ENCODE measurements around the gene SMPD3. TPM values are rescaled to one million over a fixed set of nuclear protein-coding genes. Genes with fewer than 3 reads are reported as not detected.

SMPD3 gene
- total RNA-seq, 1 experiment from 2014 or later = 1.4 TPM

DNA sequence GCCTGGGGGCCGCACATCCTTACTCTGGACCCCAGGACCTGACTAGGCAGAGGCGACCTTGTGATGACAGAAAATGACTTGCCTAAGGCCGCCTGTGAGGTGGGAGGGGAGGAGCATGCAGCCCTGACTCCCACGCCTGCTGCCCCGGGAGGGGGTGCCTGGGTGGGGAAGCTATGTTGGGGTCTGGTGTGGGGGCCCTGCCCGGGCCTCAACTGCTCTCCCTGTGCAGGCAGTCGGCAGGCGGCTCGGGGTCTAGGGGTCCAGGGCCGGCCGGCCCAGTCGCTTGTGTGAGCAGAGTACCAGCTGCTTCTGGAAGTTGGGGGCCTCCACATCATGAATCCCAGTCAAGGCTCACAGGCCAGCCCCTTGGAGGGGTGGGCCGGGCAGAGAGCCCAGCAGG lies 89.4 kb downstream of the SMPD3 start:
- H3K4me3 Mint-ChIP-seq = no peak overlapping the region
- no peak for TF ChIP-seq TEAD4 (CRISPR knock-in tag; IDR thresholded peaks at IDR 0.05)
- TF ChIP-seq, protein P1, sequence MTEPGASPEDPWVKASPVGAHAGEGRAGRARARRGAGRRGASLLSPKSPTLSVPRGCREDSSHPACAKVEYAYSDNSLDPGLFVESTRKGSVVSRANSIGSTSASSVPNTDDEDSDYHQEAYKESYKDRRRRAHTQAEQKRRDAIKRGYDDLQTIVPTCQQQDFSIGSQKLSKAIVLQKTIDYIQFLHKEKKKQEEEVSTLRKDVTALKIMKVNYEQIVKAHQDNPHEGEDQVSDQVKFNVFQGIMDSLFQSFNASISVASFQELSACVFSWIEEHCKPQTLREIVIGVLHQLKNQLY (CRISPR knock-in tag; IDR thresholded peaks at IDR 0.05) = no peak
- TF ChIP-seq, protein P2, sequence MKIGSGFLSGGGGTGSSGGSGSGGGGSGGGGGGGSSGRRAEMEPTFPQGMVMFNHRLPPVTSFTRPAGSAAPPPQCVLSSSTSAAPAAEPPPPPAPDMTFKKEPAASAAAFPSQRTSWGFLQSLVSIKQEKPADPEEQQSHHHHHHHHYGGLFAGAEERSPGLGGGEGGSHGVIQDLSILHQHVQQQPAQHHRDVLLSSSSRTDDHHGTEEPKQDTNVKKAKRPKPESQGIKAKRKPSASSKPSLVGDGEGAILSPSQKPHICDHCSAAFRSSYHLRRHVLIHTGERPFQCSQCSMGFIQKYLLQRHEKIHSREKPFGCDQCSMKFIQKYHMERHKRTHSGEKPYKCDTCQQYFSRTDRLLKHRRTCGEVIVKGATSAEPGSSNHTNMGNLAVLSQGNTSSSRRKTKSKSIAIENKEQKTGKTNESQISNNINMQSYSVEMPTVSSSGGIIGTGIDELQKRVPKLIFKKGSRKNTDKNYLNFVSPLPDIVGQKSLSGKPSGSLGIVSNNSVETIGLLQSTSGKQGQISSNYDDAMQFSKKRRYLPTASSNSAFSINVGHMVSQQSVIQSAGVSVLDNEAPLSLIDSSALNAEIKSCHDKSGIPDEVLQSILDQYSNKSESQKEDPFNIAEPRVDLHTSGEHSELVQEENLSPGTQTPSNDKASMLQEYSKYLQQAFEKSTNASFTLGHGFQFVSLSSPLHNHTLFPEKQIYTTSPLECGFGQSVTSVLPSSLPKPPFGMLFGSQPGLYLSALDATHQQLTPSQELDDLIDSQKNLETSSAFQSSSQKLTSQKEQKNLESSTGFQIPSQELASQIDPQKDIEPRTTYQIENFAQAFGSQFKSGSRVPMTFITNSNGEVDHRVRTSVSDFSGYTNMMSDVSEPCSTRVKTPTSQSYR (CRISPR knock-in tag; IDR thresholded peaks at IDR 0.05) = no peak
- no peak for TF ChIP-seq NFE2L1 (CRISPR knock-in tag; IDR thresholded peaks at IDR 0.05)
- no peak for TF ChIP-seq GABPB1 (CRISPR knock-in tag; IDR thresholded peaks at IDR 0.05)
- TF ChIP-seq PRRX2 (CRISPR knock-in tag; IDR thresholded peaks at IDR 0.05) = no peak
- TF ChIP-seq TP53 (CRISPR knock-in tag; IDR thresholded peaks at IDR 0.05) = no peak
- no peak for TF ChIP-seq NFYB (CRISPR knock-in tag; conservative IDR thresholded peaks at IDR 0.05; ENCODE audit: low read depth)
- no peak for TF ChIP-seq ESRRA (CRISPR knock-in tag; IDR thresholded peaks at IDR 0.05; ENCODE audit: borderline replicate concordance)
- TF ChIP-seq TEAD1 (CRISPR knock-in tag; IDR thresholded peaks at IDR 0.05) = no peak
- TF ChIP-seq ZNF263 (CRISPR knock-in tag; IDR thresholded peaks at IDR 0.05; ENCODE audit: low read depth) = no peak
- TF ChIP-seq GRHL2 (CRISPR knock-in tag; IDR thresholded peaks at IDR 0.05; ENCODE audit: insufficient replicate concordance, severe bottlenecking) = no peak
- CTCF ChIA-PET = no interaction called here
- H3K4me1 Mint-ChIP-seq = peaks cover 5% of the 10 kb centered on the region; the same call in 1 of the 2 replicates
- no peak overlapping the region for H3K27ac Mint-ChIP-seq
- H3K27me3 Mint-ChIP-seq (ENCODE audit: low read depth) = no peaks in the 10 kb centered on the region
- no peaks in the 10 kb centered on the region for H3K9me3 Mint-ChIP-seq
- POLR2A ChIA-PET = no interaction called here
- ATAC-seq (no peak), DNase-seq (ENCODE audit: low spot score) (no peak)
- peaks cover 3% of the 10 kb centered on the region for H3K36me3 Mint-ChIP-seq

DNA sequence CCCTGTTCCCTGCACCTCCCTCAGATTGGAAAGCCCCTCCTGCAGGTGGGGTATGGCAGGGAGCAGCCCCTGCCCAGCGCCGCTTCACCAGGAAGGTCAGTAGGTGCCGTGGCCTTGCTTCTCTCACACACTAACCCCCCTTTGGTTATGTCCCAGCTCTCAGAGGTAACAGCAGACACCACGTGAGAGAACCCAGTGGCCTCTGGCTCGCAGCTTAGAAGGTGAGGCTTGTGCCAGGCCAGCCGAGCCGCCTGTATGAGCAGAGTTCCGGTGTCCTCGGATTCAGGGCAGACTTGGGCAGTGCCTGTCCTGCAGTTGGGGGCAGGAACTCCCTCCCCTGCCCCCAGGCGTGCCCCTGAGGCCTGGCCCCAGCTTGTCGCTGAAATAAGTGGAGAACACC lies 90.4 kb downstream of the SMPD3 start:
- CTCF ChIA-PET = interaction anchor here (1.5 to 1.6 kb wide), 2 partner anchors 94 to 96 kb away, joined by 3 to 4 read pairs; partner anchors contain the start of gene SLC7A6
- no peak overlapping the region for H3K27ac Mint-ChIP-seq

DNA sequence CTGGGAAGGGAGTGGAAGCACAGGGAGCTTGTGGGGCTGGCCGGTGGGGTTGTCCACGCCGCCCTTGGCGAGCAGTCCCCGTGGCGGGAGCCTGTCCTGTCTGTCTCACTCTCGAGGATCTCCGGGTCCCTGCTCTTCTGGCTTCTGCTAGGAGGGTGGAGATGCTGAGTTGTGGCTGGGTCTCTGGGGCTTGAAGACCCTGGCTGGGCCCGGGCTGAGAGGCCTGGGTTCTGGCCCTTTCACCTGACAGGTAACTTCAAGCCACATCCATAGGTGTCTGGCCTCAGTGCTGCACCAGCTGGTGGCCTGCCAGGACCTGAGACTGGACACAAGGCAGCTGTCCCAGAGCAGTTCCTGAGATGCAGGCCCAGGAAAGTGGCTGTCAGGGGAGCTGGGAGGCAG lies 90.8 kb downstream of the SMPD3 start:
- H3K4me3 Mint-ChIP-seq = no peak overlapping the region
- H3K27ac Mint-ChIP-seq = no peak overlapping the region
- ChIA-PET CTCF (interaction anchor here (1.5 to 1.6 kb wide), 2 partner anchors 93 to 95 kb away, joined by 3 to 4 read pairs; partner anchors contain the start of gene SLC7A6), POLR2A (no interaction called here)
- H3K27me3 Mint-ChIP-seq (ENCODE audit: low read depth) = no peaks in the 10 kb centered on the region
- H3K36me3 Mint-ChIP-seq = peaks cover 3% of the 10 kb centered on the region
- H3K9me3 Mint-ChIP-seq = no peaks in the 10 kb centered on the region
- no peaks in the 10 kb centered on the region for H3K4me1 Mint-ChIP-seq
- DNase-seq (ENCODE audit: low spot score) (no peak), ATAC-seq (no peak)
- TF ChIP-seq TCF7 (CRISPR knock-in tag; IDR thresholded peaks at IDR 0.05; ENCODE audit: low read depth) (no peak), NR3C1 (CRISPR knock-in tag; conservative IDR thresholded peaks at IDR 0.05; ENCODE audit: low read depth) (no peak), ZNF121 (CRISPR knock-in tag; IDR thresholded peaks at IDR 0.05) (no peak), TEAD1 (CRISPR knock-in tag; IDR thresholded peaks at IDR 0.05) (no peak), RORB (CRISPR knock-in tag; IDR thresholded peaks at IDR 0.05) (no peak), TP53 (CRISPR knock-in tag; IDR thresholded peaks at IDR 0.05) (no peak), NFE2L1 (CRISPR knock-in tag; IDR thresholded peaks at IDR 0.05) (no peak), NFYB (CRISPR knock-in tag; conservative IDR thresholded peaks at IDR 0.05; ENCODE audit: low read depth) (no peak)
- TF ChIP-seq, protein P2 (CRISPR knock-in tag; IDR thresholded peaks at IDR 0.05) = no peak
- TF ChIP-seq, protein P3, sequence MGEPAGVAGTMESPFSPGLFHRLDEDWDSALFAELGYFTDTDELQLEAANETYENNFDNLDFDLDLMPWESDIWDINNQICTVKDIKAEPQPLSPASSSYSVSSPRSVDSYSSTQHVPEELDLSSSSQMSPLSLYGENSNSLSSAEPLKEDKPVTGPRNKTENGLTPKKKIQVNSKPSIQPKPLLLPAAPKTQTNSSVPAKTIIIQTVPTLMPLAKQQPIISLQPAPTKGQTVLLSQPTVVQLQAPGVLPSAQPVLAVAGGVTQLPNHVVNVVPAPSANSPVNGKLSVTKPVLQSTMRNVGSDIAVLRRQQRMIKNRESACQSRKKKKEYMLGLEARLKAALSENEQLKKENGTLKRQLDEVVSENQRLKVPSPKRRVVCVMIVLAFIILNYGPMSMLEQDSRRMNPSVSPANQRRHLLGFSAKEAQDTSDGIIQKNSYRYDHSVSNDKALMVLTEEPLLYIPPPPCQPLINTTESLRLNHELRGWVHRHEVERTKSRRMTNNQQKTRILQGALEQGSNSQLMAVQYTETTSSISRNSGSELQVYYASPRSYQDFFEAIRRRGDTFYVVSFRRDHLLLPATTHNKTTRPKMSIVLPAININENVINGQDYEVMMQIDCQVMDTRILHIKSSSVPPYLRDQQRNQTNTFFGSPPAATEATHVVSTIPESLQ (CRISPR knock-in tag; IDR thresholded peaks at IDR 0.05) = no peak
- TF ChIP-seq, protein P4, sequence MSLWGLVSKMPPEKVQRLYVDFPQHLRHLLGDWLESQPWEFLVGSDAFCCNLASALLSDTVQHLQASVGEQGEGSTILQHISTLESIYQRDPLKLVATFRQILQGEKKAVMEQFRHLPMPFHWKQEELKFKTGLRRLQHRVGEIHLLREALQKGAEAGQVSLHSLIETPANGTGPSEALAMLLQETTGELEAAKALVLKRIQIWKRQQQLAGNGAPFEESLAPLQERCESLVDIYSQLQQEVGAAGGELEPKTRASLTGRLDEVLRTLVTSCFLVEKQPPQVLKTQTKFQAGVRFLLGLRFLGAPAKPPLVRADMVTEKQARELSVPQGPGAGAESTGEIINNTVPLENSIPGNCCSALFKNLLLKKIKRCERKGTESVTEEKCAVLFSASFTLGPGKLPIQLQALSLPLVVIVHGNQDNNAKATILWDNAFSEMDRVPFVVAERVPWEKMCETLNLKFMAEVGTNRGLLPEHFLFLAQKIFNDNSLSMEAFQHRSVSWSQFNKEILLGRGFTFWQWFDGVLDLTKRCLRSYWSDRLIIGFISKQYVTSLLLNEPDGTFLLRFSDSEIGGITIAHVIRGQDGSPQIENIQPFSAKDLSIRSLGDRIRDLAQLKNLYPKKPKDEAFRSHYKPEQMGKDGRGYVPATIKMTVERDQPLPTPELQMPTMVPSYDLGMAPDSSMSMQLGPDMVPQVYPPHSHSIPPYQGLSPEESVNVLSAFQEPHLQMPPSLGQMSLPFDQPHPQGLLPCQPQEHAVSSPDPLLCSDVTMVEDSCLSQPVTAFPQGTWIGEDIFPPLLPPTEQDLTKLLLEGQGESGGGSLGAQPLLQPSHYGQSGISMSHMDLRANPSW (CRISPR knock-in tag; conservative IDR thresholded peaks at IDR 0.05; ENCODE audit: low read depth) = no peak

More for the DNA sequence above, 90.4 kb downstream of the SMPD3 start:
- TF ChIP-seq RORB (CRISPR knock-in tag; IDR thresholded peaks at IDR 0.05) (no peak), SMAD3 (CRISPR knock-in tag; IDR thresholded peaks at IDR 0.05; ENCODE audit: borderline replicate concordance) (no peak)
- TF ChIP-seq, protein P5, sequence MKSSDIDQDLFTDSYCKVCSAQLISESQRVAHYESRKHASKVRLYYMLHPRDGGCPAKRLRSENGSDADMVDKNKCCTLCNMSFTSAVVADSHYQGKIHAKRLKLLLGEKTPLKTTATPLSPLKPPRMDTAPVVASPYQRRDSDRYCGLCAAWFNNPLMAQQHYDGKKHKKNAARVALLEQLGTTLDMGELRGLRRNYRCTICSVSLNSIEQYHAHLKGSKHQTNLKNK (CRISPR knock-in tag; IDR thresholded peaks at IDR 0.05) = no peak
- POLR2A ChIA-PET = no interaction called here
- ATAC-seq = no peak
- no peak for DNase-seq (ENCODE audit: low spot score)
- H3K36me3 Mint-ChIP-seq = peaks cover 3% of the 10 kb centered on the region
- no peaks in the 10 kb centered on the region for H3K27me3 Mint-ChIP-seq (ENCODE audit: low read depth)
- H3K4me3 Mint-ChIP-seq = no peak overlapping the region
- H3K9me3 Mint-ChIP-seq = no peaks in the 10 kb centered on the region
- H3K4me1 Mint-ChIP-seq = peaks cover 2% of the 10 kb centered on the region; the same call in 1 of the 2 replicates

Data from WTC11 (cell line).